NCI-H1105 (cell line): ENCODE measurements around the gene BMP6.
"Not testable (repeated sequence)": the region's sequence is repeated elsewhere in the genome, so short reads cannot be mapped to it uniquely, and the experiment has no call there.

Experiments
- DNase-seq: peaks from one replicate; lab custom pipeline; 2025; lab: John Stamatoyannopoulos, UW

Gene BMP6

GRCh38 chr6:7787731-7788130 is 61.8 kb downstream of the BMP6 start:
- no peak for DNase-seq

GRCh38 chr6:7794509-7794908 is 68.6 kb downstream of the BMP6 start:
- no peak for DNase-seq

GRCh38 chr6:7797386-7797785 is 71.5 kb downstream of the BMP6 start:
- DNase-seq = no peak

DNA sequence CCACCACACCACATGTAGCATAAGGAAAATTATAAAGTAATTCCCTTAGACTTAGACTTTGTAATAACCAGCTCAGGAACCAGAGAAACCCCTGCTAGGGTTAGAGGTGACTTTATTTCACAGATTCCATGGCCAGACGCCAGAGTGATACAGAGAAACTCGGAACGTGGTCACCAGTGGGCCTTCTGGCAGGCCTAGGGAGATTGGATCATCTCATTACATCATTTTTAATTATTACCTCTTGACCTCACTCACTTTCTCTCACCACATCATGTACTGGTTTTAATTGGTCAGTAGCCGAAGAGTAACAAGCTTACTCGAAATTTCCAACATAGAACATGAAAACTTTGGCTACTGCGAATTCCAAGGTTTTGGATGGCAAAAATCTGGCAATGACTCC is 72.9 kb downstream of the BMP6 start:
- no peak for DNase-seq

DNA sequence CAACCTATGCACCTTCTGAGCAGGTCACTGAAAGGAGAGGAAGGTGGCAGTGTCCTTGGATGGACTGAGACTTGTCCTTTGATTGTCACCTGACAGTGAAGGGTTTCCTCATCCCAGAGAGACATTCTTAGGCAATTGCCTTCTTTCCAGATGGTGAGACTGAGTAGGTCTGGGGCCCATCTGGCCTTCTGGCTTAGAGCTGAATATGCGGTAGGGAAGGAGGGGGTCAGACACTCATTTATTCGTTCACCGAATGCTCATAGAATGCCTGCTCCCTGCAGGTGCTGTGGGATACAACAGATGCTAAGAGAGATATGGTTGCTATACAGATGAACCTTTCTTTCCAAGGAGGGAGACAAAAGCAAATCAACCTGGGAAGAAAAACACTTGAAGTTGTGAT is 76.8 kb downstream of the BMP6 start:
- DNase-seq = no peak

DNA sequence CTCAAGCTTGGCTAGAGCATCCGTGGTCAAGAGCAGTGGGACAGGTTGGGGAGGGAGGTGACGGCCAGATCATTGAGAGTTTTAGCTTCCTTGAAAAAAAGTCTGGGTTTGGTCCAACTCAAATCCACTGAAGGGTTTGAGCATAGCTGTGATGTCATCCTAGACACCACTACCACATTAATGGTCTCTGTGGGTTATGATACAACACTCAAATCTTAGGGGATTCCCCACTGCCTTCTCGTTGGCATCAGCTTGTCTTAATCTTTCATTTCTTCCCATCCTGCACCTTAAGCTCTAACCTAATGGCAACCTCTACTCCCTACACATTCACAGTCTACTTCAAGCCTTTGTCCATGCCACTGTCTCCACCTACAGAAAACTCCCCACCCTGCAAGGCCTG is 77.3 kb downstream of the BMP6 start:
- no peak for DNase-seq

DNA sequence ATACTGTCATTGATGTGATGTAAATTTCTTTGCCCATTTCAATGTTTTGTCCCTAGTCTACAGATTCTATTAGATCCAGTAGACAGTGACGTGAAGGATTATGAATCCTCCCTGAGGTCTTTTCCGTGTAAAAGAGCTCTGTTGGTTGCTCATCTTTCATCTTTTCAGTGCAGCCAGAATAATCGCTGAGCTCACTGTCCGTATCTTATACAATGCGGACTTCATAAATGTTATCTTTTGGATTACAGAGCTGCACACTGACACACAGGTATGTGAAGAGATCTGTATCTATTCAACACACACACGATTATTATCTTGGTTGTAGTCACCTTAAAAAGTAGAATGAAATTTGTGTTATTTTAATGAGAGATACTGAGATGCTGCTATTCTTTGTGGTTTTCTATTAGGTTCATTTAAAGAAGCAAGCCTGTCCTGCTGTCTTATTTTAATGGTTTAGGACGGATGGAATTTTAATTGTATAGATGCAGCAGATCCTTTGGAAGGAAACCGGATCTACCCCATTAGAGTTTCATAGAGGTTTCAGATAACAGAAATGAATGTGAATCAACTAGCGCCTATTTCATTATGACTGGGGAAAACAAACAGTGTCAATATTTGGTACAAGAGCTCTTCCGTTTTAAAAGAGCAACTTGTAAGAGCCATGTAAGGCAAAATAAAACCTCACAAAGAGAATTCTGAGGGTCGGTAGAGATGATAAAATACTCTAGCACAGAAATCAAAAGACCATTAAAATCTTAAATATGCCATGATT is 79.4 kb downstream of the BMP6 start:
- DNase-seq = no peak

DNA sequence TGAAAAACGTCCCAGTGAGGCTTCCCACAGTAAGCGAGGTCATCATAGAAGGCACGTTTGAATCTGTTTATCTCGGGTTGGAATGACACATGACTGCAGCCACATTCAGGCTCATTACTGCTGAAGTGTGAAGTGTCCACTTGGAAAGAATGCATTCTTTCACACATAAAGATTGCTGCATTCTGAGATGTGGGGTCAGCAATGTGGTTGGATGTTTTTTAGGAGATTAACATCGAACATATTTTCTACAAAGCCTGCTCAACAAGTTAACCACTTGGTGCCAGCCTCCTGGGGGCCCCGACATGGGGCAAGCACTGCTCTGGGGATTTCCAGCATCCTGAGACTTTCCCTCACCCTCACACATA is 79.9 kb downstream of the BMP6 start:
- no peak for DNase-seq

- DNase-seq = no peak
These were observed 80.8 kb downstream of the BMP6 start for GRCh38 chr6:7806711-7807110.

- no peak for DNase-seq
These were observed 83.4 kb downstream of the BMP6 start for GRCh38 chr6:7809346-7809745.

GRCh38 chr6:7811441-7811840 is 85.5 kb downstream of the BMP6 start:
- no peak for DNase-seq

DNA sequence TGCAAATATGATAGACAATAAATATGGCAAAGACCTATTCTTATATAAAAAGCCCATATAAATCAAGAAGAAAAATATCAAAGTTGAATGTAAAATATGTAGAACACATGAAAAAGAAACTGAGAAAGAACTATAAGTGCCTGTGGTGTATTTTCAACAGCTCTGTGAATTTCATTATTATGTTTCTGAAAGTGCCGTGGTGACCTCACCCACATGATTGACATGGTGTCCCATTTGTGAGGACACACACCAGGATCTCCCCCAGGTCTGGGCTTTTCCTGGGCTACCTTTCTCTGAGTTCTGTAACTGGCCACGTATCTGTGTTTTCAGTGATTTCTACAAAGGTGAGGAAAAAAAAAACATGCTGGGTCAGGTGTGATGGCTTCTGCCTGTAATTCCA is 86.7 kb downstream of the BMP6 start:
- DNase-seq = no peak

DNA sequence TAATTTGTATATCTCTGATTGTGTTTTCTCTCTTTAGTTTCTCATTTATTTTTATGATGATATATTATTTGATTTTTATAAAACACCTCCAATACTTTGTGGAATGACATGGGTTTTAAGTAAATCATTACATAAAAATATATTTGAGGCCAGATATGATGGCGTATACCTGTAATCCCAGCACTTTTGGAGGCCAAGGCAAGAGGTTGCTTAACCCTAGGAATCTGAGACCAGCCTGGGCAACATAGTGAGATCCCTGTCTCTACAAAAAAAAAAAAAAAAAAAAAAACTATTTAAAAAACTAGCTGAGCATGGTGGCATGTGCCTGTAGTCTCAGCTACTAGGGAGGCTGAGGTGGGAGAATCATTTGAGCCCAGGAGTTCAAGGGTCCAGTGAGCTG is 87.3 kb downstream of the BMP6 start:
- DNase-seq = no peak

- no peak for DNase-seq
These were observed 87.8 kb downstream of the BMP6 start for GRCh38 chr6:7813704-7814103.

- no peak for DNase-seq
These were observed 89.8 kb downstream of the BMP6 start for GRCh38 chr6:7815716-7816115.

DNA sequence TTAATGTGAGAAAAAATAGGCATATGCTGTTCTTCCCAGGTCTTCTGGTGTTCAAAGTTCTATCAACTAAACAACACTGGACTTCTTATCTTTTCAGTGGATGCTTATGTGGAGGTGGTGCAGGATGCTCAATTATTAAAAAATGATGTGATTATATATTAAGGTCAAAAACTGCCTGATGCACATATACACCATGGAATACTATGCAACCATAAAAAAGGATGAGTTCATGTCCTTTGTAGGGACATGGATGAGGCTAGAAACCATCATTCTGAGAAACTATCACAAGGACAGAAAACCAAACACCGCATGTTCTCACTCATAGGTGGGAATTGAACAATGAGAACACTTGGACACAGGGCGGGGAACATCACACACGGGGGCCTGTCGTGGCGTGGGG is 91.3 kb downstream of the BMP6 start:
- not testable (repeated sequence) for DNase-seq

DNA sequence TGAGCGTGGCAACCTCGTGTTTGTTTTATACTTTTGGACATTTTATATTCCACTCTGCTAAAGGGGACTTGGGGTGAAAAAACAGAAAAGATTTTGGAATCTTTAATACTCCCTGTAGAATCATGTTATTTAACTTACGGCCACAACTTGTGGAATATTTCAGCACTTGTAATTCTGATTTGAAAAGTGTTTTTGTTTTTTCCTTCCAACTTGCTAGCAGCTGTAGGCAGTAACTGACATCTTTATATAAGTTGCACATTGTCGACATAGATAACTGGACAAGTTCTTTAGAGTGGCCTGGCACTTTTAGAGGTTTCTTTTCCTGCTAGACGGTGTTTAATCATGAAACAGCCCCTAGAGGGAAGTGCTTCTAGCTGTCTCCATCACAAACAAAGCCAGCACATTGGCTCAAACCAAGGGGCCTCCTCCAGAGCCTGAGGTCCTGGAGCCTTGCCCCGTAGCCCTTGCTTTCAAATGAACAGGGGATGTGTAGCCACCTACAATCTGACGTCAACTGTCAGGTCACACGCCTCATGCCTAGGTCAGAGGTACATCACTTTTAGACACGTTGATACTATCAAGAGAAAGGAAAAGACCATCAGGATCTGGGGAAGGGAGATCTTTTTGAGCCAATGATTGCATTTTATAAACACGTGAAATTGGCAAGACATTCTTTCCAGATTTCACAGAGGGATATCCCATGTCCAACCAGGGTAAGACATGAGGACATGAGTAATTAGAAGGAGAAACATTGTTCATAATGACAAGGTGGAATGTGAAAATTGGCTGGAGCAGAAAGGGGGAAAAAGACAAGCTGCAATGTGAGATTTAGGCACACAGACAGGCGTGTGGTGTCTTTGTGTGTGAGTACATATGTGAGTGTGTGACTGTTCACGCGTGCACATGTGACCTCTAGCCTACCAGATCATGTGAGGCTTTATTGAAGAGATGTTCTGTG is 92.6 kb downstream of the BMP6 start:
- DNase-seq = no peak

DNA sequence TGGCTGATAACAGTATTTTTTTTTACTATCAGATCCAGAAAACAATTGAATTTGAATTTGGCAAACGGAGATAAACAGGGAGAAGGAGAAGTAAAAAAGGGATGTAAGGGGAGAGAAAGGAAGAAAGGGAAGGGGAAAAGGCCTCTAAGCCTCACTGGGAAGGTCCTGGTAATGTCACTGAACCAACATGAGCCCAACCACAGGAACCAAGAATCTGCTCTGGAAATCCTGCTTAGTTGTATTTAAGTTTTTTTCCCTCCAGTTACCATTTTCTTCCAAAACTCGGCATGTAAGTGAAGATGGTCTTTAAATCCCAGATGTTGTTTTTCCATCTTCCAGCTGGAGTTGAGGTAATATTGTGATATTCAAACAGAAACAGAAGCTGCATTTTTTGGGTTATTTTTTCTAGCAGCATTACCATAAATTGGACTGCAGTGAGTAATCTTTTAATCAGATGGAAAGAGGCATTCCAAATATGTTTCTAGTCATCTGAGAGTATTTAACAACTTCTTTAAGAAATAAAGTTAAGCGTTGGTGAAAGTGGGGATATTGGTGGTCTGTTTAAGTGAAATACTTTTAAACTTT is 93.6 kb downstream of the BMP6 start:
- DNase-seq = no peak

DNA sequence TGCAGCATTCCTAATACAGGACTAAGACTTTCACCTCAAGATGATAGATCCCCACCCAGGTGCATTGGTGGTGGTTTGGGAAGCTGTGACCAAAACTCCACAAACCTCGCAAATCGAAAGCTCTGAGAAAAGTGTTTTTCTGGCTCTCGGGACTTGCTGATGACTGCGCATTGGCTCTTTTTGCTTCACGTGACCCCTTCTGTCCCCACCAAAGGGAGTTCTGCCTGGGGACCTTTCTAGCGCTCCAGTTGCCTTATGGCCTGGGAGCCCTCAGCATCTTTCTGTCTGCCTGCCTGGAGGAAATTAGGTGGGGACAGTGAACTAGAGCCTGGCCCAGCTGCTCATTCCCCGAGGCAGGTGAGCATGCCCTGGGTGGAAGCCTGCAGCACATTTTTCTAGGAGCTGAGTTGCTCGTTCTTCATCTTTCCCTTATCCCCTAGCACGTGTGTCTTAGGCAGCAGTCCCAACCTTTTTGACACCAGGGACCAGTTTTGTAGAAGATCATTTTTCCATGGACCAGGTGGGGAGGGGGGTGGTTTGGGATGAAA is 94.5 kb downstream of the BMP6 start:
- DNase-seq = no peak

GRCh38 chr6:7821426-7821825 is 95.5 kb downstream of the BMP6 start:
- DNase-seq = no peak

DNA sequence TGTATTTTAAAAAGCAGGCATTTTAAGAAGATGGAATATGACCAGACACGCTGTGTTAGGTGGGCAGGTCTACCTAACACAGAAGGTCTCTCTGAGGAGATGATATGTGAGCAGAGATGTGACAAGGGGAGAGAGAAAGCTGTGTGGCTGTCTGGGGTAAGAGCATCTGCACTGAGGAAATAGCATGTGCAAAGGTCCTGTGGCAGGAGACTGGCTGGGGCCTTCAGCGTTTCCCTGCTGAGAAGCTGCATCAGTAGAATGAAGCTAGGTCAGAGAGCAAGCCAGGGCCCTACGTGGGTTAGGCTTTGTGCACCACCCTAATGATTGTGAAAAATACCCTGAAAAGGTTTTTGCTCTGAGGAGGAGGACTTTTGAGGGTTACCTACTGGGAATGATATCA is 97.7 kb downstream of the BMP6 start:
- DNase-seq = no peak

DNA sequence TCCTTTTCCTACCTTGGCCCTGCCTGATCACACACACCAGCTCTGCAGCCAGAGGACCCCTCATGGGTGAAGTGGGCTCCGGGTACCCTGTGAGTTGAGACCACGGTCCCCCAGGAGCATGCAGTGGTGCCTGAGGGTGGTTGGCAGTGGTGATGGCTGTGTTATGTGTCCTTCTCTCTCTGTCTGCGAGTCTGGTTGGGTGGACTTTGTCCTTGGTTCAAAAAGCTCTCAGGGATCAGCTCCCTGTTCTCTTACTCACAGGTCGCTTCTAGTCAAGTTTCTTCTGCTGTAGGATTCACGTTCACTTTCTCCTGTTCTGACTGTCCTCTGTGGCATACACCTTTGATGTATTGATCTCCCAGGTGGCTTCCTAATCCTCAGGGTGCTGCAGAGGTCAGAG is 100.1 kb downstream of the BMP6 start:
- no peak for DNase-seq

DNA sequence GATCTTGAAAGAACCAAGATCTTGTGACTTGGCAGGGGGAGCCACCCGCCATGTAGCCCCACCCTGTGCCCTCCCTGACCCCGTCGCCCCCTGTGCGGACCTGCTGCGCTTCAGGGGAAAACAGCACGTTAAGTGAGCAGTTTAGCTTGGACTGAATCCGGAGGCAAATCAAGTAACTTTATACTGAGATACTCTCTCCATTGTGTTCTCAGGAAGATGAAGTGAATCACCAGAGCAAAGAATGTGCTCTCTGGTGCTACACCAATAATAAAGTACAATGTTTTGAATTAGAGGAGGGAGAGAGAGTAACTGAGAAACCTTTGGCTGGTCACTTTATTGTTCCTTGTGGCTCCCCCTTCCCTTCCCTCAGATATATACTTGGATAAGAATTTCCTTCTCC is 101.2 kb downstream of the BMP6 start:
- no peak for DNase-seq
